ENCODE measurements around the gene SEMA7A.
A peak's percentile ranks its signal among the peaks of the same experiment; 100 is the strongest.

SEMA7A gene

DNA sequence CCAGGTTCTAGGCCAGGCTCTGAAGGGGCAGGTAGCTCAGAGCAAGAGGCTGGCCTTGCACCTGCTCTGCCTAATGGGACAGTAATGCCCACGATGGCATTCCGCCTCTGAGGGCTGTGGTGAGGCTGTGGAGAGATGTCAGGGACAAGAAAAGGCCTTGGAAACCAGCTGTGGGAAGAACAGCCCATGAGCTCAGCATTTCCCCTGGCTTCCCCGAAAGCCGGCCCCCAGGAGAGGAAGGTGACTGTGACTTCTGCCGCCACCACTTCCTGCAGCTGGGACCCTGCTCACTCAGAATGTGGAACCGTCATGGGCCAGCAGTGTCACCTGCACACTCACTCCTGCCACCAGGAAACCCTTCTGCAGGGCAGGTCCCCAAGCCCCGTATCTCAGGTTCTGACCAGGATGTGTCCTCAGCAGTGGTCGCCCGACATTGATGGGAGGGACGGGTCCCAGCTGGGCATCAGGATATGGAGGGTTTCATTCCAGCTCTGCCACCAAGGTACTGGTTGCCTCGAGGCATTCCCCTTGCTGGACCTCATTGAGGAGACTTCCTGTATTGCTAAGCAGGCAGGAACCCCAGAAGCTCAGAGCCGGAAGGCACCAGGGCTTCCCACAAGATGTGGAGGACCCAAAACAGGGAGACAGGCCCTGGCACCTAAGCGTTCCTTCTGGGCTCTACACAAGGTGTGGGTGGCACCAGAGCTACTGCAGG is 30.7 kb downstream of the SEMA7A start:
- peak; percentile 45 to 51 for DNase-seq (ENCODE audit: extremely low read depth in 1 of 2, low read depth in 1 of 2)

DNA sequence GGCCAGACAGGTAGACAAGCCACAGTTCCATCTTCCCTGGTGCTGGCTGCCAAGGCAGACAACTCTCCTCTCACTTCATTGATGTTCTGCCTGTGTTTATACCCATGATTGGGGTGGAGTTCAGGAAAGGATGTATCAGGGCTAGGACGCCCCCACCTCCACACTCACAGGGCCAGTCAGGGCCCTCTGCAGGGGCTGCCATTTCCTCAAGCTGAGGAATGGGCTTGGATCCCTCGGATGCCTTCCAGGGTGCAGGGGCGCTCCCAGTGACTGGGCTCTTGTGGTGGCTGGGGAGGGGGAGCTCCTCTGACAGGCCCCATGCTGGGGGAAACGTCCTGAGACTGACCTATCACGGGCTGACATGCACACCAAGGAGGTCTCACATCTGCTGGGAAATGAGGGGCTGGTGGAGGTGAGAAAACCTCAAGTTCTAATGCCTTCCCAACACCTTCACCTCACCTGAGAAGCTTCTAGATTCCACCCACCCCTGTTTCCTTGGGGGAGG is 31.4 kb downstream of the SEMA7A start:
- no peak for DNase-seq (ENCODE audit: extremely low read depth in 1 of 2, low read depth in 1 of 2)

DNA sequence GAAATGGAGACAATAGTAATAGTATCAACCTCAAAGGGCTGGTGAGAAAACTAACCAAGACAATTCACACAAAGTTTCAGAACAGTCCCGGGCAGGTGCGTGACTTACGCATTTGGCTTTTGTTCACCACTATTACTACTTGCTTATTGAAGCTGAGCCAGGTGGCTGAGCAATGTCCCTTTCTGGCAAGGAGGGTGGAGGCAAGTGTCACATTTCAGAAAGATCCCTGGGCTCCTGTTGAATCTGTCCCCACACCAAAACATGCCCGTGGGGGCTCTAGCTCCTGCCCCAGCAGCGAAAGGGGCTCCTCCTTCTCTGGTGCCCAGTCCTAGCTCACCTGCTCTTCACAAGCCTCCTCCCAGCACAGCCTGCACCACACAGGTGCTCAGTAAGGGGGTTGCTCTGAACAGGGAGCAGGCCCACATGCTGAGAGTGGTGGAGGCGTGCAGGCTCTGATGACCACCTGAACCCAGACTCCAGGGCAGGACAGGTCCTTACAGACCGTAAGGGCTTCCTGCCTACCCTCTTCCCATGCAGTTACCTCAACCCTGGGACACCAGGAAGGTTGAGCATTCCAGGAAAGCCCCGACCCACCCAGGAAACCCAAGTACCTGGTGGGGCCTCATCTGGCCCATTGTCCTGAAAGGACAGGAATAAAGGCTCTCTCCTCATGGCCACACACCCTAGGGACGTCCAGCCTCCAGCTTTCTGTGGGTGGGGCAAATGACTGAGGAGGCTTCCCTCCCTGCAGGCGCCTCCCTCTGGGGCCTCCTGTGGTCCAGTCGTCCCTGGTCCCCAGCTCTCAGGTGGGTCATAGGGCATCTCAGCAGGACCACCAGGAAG is 32.6 kb downstream of the SEMA7A start:
- DNase-seq (ENCODE audit: extremely low read depth in 1 of 2, low read depth in 1 of 2), result no peak

DNA sequence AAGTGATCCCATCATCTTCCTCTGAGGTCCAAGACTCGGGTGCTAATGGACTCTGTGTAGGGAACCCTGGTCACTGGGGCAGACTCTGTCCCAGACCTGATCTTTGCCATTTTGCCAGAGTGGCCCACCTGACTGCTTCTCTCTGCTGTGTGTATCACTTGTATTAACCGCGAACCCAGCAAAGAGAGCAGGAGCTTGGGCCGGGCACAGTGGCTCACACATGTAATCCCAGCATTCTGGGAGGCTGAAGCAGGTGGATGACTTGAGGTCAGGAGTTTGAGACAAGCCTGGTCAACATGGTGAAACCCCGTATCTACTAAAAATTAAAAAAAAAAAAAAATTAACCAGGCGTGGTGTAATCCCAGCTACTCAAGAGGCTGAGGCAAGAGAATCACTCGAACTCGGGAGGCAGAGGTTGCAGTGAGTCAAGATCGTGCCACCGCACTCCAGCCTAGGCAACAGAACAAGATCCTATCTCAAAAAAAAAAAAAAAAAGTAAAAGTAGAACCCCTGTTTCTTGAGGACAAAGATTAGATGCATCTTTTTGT is 33.4 kb downstream of the SEMA7A start:
- no peak for DNase-seq (ENCODE audit: extremely low read depth in 1 of 2, low read depth in 1 of 2)

DNA sequence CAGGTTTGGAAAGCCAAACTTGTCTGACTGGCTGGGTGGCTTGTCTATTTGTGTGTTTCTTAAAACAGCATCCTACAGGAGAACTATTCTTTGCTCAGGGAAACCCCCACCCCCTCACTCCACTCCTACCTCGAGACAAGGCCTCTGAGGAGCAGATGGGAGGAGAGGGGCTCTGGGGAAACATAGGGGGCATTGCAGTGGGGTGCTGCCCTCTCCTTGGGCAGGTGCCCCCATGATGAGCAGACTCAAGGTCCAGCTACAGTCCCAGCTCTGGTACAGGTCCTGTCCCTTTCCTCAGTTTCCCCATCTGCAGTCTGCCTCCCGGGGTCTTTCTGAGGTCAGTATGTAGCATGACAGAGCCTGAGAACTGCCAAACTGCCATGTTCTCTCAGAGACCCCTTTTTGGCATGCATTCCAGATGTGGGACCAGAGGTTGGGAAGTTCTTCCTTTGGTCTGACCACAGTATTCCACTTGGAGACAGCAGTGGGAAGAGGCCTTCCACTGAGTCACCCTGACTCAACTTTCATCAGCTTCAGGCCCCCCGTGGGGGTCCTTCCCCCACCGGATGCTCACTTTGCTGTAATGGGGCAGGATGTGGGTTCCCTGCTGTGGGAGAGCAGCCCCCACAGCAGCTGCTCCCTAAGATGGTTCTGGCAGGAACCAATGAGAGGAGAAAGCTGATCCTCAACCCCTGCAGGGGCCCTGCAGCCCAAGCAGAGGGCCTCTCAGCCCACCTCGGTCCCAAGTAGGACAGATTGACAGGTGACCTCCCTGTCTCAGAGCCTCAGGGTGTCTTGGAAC is 34.0 kb downstream of the SEMA7A start:
- no peak for DNase-seq (ENCODE audit: extremely low read depth in 1 of 2, low read depth in 1 of 2)

DNA sequence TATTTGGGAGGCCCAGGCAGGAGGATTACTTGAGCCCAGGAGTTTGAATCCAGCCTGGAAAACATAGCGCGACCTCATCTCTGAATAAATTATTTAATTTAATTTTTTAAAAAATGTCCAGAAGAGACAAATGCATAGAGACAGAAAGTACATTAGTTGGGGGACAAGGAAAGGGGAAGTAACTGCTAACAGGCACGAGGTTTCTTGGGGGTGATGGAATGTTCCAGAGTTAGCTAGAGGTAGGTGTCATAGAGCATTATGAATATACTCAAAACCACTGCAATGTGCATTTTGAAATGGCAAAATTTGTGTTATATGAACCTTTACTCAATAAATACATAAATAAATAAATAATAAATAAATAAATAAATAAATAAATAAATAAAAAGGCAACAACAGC is 34.7 kb downstream of the SEMA7A start:
- no peak for DNase-seq (ENCODE audit: extremely low read depth in 1 of 2, low read depth in 1 of 2)

DNA sequence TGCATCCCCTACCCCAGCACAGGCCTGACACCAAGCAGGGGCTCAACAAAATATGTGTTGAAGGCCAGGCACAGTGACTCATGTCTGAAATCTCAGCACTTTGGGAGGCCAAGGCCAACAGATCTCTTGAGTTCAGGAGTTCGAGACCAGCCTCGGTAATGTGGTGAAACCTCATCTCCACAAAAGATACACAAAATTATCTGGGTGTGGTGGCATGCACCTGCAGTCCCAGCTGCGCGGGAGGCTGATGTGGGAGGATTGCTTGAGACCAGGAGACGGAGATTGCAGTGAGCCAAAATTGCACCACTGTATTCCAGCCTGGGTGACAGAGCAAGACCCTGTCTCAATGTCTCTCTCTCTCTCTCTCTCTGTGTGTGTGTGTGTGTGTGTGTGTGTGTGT is 35.6 kb downstream of the SEMA7A start:
- DNase-seq (ENCODE audit: extremely low read depth in 1 of 2, low read depth in 1 of 2), result no peak

DNA sequence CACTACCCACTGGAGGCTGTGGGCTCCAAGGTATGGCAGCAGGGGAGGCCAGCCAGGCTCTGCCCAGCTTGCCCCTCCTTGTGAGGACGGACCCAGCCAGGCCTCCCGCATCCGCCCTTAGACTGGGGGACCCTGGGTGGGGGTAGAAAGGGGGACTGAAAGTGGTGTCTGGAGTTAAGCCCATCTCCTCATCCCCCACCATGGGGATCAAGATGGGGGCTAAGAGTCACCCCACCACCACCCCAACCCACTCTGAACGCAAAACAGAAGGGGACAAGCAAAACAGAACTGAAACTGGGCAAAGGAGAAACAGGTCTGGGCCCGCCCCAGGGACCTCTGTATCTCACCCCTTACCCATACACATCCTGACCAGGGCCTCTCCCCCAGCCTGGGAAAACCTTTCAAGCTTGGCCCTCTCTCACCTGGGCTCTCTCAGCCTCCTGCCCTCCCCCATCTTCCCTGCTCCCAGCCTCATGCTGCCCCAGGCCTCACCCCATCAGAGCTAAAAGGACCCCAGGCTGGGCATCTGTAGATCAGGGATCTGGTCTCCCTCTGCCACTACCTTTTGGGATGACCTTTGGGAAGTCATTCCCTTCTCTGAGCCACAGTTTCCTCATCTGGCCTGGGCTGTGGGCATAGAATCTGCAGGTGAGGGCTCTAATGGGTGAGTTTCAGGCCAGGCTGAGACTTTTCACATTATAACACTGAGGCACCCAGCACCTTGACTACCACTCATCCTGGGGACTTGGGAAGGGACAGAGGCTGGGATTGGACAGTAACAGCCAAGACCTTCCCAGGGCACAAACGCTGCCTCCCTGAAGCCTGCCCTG is 36.3 kb downstream of the SEMA7A start:
- DNase-seq (ENCODE audit: extremely low read depth in 1 of 2, low read depth in 1 of 2), result no peak

DNA sequence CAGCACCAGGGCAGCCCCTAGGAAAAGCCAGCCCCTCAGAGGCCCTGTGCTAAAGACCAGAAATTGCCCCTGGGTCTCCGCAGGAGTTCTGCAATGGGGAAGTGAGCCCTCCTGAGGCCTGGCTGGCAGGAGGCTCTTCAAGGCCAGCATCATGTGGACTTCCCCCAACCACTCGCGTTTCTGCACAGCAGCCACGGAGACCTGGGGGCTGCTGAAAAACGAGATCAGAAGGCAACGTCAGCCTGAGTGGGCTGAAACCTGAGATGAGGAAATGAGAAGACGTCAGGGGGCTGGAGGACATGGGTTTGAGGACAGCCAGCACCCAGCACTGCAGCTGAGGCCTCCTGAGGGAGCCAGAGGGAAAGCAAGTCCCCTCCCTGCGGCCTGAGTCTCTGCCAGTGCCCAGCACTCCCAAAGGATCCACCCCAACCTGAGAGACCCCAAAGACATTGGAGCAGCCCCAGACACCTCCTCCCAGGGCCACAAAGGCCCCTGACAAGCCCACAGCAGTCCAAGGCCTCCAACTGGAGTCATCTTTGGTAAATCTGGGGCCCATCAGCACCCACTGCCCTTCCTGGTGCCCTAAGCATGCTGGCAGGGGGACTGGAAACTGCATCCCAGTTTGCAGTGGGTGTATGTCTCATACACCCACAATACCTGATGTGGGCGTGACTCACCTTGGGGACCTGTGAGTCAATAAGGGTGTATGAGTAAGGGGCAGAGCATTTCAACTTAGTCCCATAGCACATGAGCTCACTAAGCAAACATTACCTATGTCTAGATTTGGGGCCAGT is 37.1 kb downstream of the SEMA7A start:
- DNase-seq (ENCODE audit: extremely low read depth in 1 of 2, low read depth in 1 of 2), result no peak

DNA sequence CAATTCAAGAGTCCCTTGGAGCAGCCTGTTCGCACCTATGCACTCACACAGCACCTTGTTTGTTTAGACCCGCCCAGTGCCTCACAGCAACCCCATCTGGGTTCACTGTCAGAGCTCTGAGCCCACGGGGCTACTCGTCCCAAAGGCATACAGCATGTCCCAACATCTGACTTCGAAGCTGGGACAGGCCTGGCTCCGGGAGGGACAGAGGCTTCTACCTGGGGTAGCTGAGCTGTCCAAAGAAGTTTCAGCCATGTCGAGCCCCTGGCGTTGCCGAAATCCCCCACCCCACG is 37.7 kb downstream of the SEMA7A start:
- DNase-seq (ENCODE audit: extremely low read depth in 1 of 2, low read depth in 1 of 2), result no peak

DNA sequence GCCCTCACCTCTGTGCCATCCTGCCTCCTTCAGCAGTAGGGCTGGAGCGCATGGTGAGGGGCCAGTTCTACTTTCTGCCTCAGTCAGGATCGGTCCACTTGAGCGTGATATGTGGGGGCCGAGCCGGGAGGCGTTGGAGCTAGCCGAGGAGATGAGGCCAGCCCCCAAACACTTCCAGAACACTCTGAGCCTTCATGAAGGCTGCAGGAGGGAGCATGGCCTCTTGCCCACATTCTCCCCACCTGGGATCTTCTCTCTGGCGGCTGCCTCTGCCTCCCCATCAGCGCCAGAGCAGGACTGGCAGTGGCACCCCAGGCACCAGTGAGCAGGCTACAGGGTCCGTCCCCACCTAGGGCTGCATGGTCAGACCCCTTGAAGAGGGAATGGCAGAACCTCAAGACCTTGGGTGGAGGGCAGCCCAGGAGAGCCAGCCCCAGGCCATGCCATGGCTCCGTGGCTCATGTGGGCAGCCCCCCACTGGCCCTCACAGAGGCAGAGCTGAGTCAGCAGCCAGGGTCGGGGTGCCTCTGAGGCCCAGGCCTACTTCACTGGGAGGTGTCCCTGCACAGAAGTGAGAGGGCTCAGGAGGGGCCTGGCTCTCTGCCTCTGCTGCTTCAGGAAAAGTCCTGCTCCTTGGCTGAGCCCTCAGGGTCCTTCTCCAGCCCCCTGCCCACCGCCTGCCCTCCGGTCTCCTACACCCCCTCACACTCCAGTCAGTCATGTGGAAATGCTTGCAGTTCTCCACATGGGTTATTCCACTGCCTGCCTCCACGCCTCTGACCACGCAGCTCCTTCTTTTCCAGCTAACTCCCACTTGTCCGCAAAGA is 38.2 kb downstream of the SEMA7A start:
- DNase-seq (ENCODE audit: extremely low read depth in 1 of 2, low read depth in 1 of 2), result no peak

DNA sequence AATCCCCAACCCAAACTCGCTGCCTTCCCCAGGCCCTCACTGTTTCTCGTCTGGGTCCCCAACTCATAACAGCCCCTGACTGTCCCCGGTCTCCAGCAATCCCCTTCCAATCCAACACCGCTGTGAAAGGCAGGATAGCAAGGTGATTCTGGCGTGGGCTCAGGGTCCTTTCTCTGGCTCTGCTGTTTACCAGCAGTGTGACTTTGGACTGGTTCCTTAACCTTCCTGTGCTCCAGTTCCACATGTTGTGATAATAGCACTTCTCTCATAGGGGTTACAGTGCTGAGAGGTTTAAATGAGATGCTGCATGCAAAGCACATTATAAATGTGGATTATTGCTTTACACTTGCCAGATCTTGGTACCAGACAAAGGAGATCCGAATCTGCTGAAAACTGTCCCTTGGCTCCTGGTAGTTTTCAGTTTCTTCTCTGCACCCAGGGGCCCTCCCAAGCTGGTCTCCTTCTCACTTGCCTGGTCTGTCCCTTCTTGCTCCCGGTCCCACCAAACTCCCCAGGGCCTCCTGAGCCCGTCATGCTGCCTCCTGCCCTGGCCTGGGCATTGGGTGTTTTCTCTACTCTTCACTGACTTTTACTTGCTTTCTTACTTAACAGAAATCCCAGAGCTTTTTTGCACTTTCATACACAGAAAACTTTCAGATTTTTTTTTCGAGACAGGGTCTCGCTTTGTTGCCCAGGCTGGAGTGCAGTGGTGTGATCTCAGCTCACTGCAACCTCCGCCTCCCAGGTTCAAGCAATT is 39.5 kb downstream of the SEMA7A start:
- DNase-seq (ENCODE audit: extremely low read depth in 1 of 2, low read depth in 1 of 2), result no peak

DNA sequence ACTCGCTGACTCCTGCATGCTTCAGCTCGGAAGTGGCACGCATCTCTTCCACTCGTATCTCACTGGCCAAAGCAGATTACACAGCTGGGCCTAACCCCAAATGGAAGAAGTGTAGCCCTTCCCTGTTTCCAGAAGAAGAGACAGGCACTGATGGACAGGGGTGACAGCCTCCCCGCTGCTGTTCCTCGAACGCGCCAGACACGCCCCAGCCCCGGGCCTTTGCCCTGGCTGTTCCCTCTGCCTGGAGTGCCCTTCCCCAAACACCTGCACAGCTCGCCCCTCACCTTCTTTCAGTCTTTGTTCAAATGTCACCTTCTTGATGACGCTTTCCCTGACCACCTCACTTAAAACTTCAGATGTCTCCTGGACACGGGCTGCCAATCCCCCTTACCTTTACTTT is 40.3 kb downstream of the SEMA7A start:
- no peak for DNase-seq (ENCODE audit: extremely low read depth in 1 of 2, low read depth in 1 of 2)

DNA sequence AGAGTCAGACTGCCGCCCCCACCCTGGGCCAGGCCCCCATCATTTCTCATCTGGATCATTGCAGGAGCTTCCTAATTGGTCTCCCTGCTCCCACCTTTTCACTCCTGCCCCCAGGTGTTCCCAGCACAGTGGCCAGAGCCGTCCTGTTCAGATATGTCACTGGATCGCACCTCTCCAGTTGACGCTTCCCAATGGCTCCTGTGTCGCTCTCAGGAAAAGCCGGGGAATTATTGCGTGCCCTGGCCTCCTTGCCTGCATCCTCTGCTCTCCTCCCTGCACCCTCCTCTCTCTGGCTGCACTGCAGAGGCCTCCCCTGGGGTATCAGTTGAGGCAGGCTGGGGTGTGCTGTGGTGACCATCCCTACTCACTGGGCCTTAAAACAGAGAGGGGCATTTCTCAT is 40.9 kb downstream of the SEMA7A start:
- no peak for DNase-seq (ENCODE audit: extremely low read depth in 1 of 2, low read depth in 1 of 2)

DNA sequence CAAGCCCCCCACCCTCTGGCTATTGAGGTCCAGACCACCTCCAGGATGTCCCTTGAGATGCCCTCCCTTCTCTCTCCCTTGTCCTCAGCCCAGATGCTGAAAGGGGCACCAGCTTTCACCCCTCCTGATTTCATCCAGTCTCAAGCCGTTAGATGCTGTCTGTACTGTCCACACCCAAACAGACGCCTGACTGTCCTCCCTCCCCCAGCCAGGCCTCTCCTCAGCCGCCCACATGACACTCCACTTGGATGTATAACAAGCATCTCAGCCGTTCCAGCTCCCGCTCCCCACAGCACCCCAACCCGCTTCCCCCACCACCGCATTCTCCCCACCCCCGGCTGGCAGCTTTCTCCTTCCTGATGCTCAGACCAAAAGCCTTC is 41.3 kb downstream of the SEMA7A start:
- DNase-seq (ENCODE audit: extremely low read depth in 1 of 2, low read depth in 1 of 2), result no peak

DNA sequence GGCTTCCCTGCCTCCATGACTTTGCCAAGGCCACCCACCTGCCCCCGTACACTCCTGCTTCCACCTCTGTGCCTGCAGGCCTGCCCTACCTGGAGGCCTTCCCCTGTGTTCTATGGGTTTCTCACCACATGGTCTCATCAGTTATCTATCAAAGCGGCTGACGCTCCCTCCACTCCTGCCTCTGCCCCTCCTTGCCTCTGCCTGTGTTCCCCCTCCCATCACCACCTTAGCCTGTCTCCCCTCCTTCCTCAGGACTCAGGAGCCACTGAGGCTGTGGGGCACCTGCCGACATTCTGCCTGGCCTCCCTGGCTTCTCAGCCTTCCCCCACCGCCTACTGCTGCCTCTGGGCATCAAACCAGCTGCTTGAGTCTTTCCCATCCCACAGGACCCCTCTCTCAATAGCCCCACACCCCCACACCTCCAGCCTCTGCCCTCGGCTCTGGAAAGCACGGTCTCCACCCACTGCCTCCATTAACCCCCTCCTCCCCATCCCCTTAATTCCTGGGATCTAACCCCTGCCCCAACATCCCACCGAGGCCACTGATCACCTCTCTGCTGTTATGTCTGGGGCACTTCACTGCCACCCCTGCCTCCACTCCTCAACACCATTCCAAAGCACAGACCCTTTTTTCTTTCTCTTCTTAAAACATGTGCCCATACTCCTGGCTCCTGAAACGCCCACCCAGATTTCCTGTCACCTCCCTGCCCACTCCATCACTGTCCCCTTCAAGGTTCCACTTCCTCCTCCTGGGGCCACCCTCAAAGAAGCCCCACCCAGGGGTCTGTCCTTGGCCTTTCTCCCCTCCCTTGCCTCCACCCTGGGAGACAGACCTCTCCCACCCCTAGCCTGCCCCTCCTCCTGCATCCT is 41.9 kb downstream of the SEMA7A start:
- no peak for DNase-seq (ENCODE audit: extremely low read depth in 1 of 2, low read depth in 1 of 2)

DNA sequence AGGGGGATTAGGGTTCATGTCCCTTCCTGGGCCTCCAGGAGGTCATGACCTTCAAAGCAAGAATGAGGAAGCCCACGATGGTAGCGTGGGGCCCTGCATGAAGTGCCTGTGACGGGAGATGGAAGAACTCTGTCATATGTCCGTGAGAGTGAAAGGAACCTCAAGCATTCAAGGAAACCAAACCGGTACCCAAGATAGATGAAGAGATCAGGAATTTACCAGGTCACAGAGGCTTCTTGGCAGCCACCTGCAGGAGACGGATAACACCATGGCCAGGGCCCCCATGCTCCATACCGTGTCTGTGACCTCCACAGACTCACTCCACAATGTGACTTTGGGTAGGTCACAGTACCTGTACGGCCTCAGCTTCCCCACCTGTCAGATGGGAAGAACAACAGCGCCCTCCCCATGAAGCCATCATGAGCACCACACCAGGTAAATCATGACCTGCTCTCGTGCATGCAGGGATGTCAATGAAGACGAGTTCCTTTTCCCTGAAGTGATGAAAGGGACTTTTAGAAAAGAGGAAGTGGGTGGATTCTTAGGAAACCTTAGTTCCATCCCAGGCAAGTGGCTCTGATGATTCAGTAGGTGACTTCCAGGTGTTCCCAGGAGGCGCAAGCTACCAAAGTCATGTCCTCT is 43.0 kb downstream of the SEMA7A start:
- no peak for DNase-seq (ENCODE audit: extremely low read depth in 1 of 2, low read depth in 1 of 2)

All from activated CD8-positive, alpha-beta memory T cell treated with anti-CD3 and anti-CD28 coated beads for 1 hour (primary cell).